Mucosa of descending colon (tissue), 3 donors: ENCODE measurements around the gene OTOS. TPM values are rescaled to one million over a fixed set of nuclear protein-coding genes. Genes with fewer than 3 reads are reported as not detected.

Experiments
- ATAC-seq: fragments of 200-7000 bp; cut with Tn5 transposase; one replicate; pipeline ENCODE4 v1.9.1; 2020; ENCODE audit warnings: mild to moderate bottlenecking, moderate library complexity
- DNase-seq, 3 donors: peaks; one replicate each; pipeline ENCODE4 v3.0.0-alpha.2; 2020
- H3K36me3 ChIP-seq: fragments of 200-600 bp; one replicate; pipeline ENCODE4 v1.8.0; 2021; ENCODE audit warnings: low read depth, mild to moderate bottlenecking
- H3K4me1 ChIP-seq: fragments of 200-600 bp; one replicate; pipeline ENCODE4 v1.8.0; 2021; ENCODE audit warnings: low read depth, mild to moderate bottlenecking
- H3K4me3 ChIP-seq: fragments of 200-600 bp; one replicate; pipeline ENCODE4 v1.8.0; 2021; ENCODE audit warnings: mild to moderate bottlenecking
- H3K9me3 ChIP-seq: fragments of 200-600 bp; one replicate; pipeline ENCODE4 v1.8.0; 2021; ENCODE audit warnings: mild to moderate bottlenecking
- intact Hi-C, 2 donors: fragments of 100-400 bp; cut with DNase I in 1 of 2; cut with micrococcal nuclease in 1 of 2; formaldehyde crosslinking; loops; one replicate each; pipeline versions ENCODE4 v1.11.0 to v1.11.1; 2022; cut with DNase I, micrococcal nuclease
- total RNA-seq, 3 donors: library from RNA; stranded (reverse); fragmentation: NEBNext Ultra II Directional in 2 of 3; extraction: Animal tissue kit (Norgen Biotek cat#: 25700) in 2 of 3; gene quantifications; one replicate each; pipeline versions ENCODE4 v1.2.1 to v1.2.4, GENCODE V29; 2021 to 2023
- TF ChIP-seq, protein P1 (sequence below): fragments of 200-600 bp; IDR thresholded peaks from one replicate; pipeline ENCODE4 v1.8.0; 2022; ENCODE audit warnings: antibody characterized with exemption, mild to moderate bottlenecking
- donor health status: DM: no; HTN: no; CAD: no; lungs with moderate emphysema.
- donor health status: DM: no; HTN: no; CAD: no.
- donor health status: DM: no; HTN: yes; CAD: no.

The OTOS gene
- total RNA-seq, 3 donors from 2014 or later = not detected

DNA sequence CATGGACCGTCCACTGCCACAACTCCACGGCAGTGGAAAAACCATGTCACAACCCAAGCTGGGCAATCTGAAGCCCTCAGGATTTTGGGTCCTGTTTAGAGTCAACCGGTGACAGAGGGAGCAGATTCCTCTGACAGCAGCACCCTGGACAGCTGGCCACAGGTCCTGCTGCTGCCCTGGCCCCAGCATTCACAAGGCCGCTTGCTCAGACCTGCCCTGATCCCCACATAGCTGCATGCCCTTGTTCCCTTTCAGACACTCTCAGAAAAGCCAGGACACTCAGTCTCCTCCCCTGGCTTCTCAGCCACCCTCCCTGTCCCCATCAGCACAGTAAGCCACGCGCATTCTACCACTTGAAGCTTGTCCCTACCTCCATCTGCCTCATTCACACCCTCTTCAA lies 6.0 kb downstream of the OTOS start:
- Histone ChIP-seq H3K4me3 (no peak overlapping the region), H3K4me1 (peaks cover 5% of the 10 kb centered on the region), H3K36me3 (peaks cover 5% of the 10 kb centered on the region), H3K9me3 (no peaks in the 10 kb centered on the region)
- intact Hi-C loops = no loop called here
- no peak for ATAC-seq
- TF ChIP-seq, protein P1, sequence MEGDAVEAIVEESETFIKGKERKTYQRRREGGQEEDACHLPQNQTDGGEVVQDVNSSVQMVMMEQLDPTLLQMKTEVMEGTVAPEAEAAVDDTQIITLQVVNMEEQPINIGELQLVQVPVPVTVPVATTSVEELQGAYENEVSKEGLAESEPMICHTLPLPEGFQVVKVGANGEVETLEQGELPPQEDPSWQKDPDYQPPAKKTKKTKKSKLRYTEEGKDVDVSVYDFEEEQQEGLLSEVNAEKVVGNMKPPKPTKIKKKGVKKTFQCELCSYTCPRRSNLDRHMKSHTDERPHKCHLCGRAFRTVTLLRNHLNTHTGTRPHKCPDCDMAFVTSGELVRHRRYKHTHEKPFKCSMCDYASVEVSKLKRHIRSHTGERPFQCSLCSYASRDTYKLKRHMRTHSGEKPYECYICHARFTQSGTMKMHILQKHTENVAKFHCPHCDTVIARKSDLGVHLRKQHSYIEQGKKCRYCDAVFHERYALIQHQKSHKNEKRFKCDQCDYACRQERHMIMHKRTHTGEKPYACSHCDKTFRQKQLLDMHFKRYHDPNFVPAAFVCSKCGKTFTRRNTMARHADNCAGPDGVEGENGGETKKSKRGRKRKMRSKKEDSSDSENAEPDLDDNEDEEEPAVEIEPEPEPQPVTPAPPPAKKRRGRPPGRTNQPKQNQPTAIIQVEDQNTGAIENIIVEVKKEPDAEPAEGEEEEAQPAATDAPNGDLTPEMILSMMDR = no peak
- DNase-seq = no peak

DNA sequence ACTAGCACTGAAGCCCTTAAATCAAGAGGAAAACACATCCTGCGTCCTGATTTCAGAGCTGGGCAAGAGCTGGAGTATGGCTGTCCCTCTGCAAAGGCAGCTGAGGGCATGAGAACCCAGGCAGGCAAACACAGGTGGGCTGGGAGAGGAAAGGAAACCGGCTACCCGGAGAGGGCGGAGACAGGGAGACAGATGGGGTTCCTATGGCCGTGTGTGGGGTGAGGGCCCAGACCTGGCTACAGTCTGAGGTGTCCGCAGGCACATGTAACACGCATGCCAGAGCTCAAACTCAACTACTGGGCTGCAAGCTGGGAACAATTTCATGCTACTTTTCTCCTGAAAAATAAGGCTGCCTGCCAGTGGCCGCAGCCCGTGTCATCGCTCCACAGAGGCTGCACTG lies 7.1 kb downstream of the OTOS start:
- no peak for DNase-seq
- no peak for ATAC-seq
- intact Hi-C loops = no loop called here
- H3K4me1 ChIP-seq = peaks cover 5% of the 10 kb centered on the region
- peaks cover 6% of the 10 kb centered on the region for H3K36me3 ChIP-seq
- H3K9me3 ChIP-seq = no peaks in the 10 kb centered on the region
- TF ChIP-seq, protein P1 = no peak
- H3K4me3 ChIP-seq = no peak overlapping the region

DNA sequence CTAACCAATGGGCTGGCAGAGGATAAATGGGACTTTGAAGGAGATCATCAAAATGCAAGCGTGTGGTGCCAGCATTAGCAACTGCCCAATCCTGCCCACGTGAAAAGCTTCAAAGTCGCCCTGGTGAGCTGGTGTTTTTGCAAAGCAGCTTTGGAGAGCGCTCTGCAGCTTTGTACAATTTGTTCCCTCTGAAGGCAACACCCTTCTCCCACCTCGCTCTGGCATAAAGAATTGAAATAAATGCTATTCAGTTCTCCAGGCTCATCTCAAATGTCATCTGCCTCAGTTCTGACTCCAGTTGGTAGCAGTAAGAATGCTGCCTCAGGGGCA lies 7.8 kb downstream of the OTOS start:
- Histone ChIP-seq H3K36me3 (peaks cover 6% of the 10 kb centered on the region), H3K4me1 (peaks cover 5% of the 10 kb centered on the region), H3K4me3 (no peak overlapping the region), H3K9me3 (no peaks in the 10 kb centered on the region)
- intact Hi-C loops = no loop called here
- TF ChIP-seq, protein P1 = no peak
- ATAC-seq = no peak
- DNase-seq = no peak

DNA sequence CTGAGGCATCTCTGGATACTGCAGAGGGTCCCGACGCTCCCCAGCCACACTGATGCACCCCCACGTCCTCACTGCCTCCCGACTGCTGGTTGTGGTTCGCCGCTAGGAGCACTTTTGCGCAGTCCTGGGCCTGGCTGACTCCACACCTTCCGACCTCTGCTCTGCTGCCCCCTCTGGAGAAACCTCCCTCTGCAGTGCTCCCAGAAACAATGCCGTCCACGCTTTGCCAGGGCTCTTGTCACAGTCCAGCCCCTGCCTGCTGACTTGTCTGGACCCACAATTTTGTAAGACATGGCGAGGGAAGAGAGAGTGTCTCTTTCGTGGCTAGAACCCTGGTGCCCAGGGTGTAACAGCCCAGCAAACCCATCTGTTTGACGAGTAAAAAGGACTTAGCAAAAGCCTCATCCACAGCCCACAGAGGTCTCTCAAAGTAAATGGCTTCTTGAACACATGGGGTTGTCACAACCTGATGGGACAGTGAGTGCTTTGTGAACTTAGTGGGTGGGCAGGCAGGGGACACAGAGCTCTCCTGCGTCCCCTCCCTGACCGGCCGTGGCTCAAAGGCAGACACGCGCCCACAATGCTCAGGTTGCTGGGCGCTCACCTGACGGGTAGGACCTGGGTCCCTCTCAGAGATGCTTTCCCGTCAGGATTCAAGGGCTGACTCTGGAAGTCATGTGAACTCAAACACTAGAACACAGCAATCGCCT lies 8.4 kb downstream of the OTOS start:
- peaks cover 5% of the 10 kb centered on the region for H3K4me1 ChIP-seq
- DNase-seq (no peak), ATAC-seq (no peak)
- H3K36me3 ChIP-seq = peaks cover 6% of the 10 kb centered on the region
- intact Hi-C loops = no loop called here
- TF ChIP-seq, protein P1 = no peak
- no peak overlapping the region for H3K4me3 ChIP-seq
- no peaks in the 10 kb centered on the region for H3K9me3 ChIP-seq

DNA sequence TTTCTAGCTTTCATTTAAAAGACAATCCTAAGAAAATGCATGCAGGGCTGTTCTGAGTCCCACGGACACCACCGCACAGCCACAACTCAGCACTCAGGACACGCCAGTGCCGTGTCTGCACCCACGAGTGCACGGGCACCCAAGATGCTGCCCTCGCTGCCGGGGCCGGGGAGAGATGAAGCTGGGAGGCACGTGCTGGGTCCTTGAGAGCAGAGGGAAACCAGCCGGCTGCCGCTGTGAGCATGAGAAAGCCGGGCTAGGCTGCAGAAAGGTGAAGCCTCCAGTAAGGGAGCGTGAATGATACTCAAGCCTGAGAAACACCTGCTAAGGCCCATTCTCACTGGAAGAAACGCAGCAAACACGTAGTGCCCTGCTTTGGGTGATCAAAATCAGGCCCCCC lies 9.2 kb downstream of the OTOS start:
- TF ChIP-seq, protein P1 = no peak
- H3K4me1 ChIP-seq = peaks cover 5% of the 10 kb centered on the region
- ATAC-seq (no peak), DNase-seq (peak in 1 of 3 donors; percentile 39)
- intact Hi-C loops = no loop called here
- H3K36me3 ChIP-seq = peaks cover 6% of the 10 kb centered on the region
- no peak overlapping the region for H3K4me3 ChIP-seq
- H3K9me3 ChIP-seq = no peaks in the 10 kb centered on the region
